Measurements from ENCODE around the gene LRRC74B.
"Not testable (repeated sequence)": the region's sequence is repeated elsewhere in the genome, so short reads cannot be mapped to it uniquely, and the experiment has no call there.

The LRRC74B gene
- 0 to 0.15 (median 0) reads per million in 4 donors for total RNA-seq

GRCh38 chr22:21045585-21046294, at the start of gene LRRC74B:
Gene LRRC74B, plus strand, starts transcription at chr22:21045946. Its CDS starts 41 bp downstream, at chr22:21045987.
- DNase-seq: peak in 4 of 5 donors; percentile 25 to 63 (median 37)

- no peak for DNase-seq
Measured at GRCh38 chr22:20996031-20996410, 49.7 kb upstream of the LRRC74B start.

- DNase-seq: no peak
Measured at GRCh38 chr22:20996598-20997535, 48.9 kb upstream of the LRRC74B start.

DNA sequence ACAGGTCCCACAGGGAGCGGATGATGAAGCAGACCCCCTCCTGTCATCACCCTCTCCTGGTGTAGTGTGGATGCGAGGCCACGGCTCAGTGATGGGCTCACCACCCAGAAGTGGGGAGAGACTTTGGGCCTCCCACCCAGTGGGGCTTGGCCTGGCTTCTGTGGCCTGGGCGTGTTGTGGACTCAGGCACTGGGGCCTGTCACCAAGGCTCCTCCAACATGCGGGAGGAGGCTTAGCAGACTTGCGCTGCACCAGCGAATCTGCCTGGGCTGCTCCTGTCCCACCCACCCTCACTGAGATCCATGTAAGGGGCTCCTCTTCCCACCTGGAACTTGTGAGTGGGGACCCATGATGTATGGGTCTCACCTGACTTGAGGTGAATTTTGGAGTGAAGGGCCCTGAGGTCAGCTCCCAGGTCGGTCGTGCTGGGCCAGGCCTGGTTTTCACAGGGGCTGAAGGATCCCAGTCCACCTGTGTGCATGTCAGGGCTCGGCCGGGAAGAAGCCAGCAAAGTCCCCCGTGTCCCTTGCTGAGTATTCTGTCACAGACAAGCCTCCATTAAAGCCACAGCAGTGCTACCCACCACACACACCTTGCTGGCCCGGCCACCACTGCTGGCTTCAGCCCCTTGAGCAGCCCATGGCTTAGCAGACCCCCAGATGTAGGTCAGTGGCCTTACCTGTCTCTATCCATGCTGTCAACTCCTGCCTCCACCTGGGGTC, 48.0 kb upstream of the LRRC74B start:
- no peak for DNase-seq

DNA sequence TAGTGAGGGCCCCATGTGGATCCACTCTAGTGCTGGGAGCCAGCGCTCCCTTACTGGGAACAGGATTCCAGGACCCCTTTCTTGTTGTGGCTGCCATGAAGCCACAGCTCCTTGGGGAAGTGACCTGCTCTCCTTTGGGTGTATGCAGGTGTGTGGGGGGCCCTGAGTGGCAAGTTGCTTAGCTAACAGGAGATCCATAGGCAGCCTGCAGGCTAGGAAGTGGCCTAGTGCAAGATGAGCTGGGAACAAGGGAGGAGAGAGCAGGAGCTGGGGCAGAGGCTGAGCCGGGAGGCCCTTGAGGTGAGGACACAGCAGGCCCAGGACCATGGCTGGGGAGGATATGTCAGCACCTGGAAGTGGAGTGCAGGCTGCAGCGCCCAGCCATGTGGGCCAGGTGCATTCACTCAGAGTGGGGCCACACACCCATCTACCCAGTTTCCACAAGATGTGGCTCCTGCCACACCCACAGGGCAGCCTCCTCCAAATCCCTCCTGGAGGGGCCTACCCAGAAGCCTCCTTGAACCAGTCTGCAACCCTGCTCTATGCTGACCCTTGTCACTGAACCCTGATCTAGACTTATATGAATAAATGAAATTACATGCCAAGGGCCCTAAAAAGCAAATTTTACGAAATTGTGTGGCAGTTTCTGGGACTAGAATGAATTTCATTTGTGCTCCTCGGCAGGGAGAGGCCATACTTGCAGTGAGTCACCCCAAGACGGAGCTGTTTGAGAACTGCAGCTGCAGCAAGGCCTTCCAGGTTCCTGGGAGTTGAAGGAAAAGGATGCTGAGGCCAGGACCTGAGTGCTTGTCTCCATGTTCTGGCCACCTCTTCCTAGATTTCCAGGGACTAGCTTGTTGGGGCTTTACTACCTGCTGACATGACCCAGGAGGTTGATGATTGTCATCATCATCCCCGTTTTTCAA, 47.1 kb upstream of the LRRC74B start:
- no peak for DNase-seq

- no peak for DNase-seq
Measured at GRCh38 chr22:20999350-21000206, 46.2 kb upstream of the LRRC74B start.

GRCh38 chr22:21000207-21000986, 45.3 kb upstream of the LRRC74B start:
- no peak for DNase-seq

GRCh38 chr22:21000987-21001600, 44.7 kb upstream of the LRRC74B start:
- no peak for DNase-seq

GRCh38 chr22:21001601-21002325, 44.0 kb upstream of the LRRC74B start, which contains the start of gene THAP7:
Gene THAP7, minus strand, starts transcription at chr22:21002118. Its CDS starts 207 bp downstream, at chr22:21001911.
- DNase-seq: peak; percentile 92 to 98 (median 96)

- no peak for DNase-seq
Measured at GRCh38 chr22:21003782-21004181, 42.0 kb upstream of the LRRC74B start.

DNA sequence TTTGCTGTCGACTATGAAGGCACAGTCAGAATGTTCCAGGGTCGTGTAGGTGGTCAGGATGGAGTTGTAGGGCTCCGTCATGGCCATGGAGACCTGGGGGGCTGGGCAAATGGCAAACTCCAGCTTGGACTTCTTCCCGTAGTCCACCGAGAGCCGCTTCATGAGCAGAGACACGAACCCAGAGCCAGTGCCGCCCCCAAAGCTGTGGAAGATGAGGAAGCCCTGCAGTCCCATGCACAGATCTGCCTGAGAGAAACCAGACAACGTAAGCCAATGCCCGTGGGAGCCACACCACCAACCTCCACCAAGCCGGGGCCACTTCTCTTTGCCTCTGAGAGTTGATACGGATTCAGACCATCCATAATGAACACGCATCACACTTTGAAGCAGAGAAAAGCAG, 36.5 kb upstream of the LRRC74B start:
- not testable (repeated sequence) for DNase-seq

- peak in 1 of 5 donors; percentile 26 for DNase-seq
Measured at GRCh38 chr22:21009638-21010425, 35.9 kb upstream of the LRRC74B start.

DNA sequence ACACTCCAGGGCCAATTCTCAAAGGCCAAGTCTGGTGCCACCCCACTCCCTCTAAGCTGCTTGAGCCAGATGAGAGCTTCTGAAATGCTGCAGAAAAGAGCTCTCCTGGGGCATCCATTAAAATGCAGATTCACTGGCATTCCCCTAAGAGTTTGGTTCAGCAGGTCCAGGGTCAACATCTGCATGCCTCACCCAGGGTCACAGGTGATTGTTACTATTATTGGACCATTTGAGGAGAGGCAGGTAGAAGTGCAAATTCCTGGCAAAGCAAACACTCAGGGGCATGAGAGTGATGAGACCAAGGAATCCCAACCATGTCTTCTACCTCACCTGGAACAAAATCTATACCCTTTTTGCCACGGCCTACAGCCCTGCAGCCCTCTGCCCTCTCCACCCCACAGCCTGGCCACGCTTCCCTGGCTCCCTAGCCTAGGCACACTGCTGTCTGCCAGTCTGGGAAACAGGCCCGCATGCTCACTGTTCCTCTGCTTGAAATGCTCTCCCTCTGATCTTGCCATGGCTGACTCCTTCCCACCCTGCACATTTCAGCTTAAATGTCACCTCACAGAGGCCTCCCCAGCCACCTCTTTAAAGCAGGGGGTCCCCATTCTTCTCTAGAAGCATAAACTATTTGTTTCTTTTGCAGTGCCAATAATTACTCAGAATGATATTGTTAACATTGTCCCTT, 35.2 kb upstream of the LRRC74B start:
- DNase-seq: no peak

DNA sequence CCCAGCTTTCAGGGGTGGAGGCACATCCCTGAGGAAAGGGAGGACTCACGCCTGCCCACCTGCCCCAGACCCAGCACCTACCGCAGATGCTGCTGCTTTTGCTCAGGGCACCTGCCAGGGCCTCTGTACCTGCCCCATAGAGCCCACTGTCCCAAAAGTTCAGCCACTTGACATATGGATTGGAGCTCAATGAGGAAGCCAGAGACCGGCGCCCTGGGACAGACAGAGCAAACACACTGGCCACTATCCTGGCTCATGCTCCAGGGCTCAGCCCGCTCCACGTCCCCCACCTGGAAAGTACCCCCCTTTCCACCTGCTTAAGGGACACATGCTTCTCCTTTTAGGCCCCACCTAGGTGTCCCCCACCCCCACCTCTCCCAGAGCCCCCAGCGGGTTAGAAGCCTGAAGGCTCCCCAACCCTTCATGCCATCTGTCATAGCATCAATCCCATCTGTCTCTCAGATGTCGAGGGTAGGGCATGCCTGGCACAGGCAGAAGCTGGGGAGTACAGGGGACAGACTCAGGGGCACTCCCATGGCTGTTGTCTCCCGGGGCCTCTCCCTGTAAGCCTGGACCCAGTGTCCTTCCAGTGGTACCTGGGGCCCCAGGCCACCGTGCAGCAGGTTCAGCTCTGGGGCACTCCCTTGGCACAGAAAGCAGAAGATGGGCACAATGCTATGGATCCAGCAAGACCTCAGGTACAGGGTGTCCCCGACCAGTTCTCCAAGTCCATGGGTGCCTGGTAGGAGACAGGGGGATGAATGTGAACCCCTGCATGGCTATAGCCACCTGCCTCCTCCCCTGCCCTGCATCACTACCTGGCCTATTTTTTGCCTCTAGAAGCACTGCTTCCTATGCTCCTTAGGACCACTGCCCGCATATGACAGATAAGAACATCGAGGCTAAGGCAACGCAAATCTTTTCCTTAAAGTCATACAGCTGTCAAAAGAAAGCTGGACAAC, 33.0 kb upstream of the LRRC74B start:
- no peak for DNase-seq

DNA sequence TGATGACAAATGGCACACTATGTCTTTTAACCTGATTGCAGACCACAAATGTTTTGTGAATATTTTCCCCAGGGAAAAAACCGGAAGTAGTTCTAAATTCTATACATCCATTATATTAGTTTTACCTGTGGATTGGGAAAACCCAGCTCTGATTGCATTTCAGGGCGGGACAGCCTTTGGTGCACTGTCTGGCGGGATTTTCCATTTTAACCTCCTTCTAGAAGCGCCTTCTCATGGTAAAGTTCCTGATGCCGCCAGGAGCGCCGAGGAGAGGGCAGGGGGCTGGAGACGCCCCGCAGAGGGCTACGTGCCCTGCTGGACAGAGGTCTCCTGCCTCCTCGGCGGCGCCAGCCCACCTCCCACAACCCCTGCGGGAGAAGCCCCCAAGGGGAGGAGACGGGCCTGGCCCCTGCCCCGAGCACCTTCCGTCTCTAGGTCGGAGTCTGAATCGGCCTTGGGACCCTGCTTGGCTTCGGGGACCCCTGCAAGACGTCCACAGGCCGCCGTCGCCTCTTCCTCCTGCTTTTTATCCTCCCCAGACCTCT, 32.0 kb upstream of the LRRC74B start:
- DNase-seq: no peak
